NCI-H2107 treated with DMSO at 0.1 percent for 48 hours (cell line): Measurements from ENCODE around the gene RDH5.

Experiments used
- DNase-seq: peaks from one replicate; lab custom pipeline; 2025; ENCODE audit not compliant: unreplicated experiment; lab: John Stamatoyannopoulos, UW

The RDH5 gene

DNA sequence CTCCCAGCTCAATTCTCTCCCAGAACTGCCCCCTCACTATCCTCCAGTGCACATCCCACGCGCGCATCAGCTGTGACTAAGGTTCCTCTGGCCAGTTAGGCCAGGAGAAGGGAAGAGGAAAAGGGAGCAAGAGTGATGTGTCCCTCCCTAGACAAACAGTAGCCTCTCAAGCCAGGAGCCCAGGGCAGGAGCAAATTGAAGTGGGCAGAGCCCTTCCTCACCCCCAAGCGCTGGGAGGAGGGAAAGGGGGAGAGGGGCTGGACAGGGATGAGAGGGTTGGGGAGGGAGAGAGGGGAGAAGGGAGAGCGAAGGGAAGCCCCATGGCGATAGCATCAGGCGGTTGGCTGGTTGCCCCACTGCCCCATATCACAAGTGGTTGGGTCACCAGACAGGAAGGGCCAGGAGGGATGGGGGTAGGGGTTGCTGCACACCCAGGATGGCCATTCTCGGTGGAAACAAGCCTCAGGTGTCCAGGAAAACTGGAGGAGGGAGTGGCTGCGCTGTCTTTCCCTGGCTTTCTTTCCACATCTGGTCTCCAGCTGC, 7.5 kb downstream of the RDH5 start:
- DNase-seq, result no peak

DNA sequence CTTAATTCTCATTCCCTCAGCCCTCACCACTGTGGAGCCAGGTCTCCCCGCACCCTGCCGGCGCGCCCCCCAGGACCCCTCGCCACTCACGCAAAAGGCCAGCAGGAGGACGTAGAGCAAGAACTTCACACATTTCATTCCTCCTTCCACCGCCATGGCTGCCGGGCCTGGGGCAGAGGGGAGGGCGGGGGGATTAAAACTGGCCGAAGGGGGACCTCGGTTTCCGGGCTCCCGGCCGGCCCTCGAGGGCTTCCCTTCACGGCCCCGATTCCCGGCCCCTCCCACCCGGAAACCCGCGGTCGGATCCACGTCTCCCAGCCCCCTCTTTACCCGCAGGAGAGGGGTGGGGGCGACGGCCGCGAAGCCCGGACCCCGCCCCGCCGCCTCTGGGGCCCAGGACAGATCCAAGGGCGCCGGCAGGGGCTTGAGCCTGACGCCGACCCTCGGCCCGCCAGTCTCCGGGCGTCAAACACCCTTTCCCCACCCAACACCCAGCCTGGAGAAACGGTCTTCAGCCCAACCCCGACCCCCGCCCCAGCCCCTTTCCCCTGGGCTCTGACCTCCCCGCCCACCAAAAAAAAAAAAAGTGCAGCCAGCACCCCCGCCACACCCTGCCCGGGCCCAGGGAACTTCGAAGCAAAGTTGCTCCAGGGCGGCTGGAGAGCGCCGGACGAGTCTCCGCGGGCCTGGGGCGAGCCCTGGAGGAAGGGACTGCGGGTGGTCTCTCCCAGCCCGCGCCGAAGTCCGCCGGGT, 8.2 kb downstream of the RDH5 start:
- no peak for DNase-seq

DNA sequence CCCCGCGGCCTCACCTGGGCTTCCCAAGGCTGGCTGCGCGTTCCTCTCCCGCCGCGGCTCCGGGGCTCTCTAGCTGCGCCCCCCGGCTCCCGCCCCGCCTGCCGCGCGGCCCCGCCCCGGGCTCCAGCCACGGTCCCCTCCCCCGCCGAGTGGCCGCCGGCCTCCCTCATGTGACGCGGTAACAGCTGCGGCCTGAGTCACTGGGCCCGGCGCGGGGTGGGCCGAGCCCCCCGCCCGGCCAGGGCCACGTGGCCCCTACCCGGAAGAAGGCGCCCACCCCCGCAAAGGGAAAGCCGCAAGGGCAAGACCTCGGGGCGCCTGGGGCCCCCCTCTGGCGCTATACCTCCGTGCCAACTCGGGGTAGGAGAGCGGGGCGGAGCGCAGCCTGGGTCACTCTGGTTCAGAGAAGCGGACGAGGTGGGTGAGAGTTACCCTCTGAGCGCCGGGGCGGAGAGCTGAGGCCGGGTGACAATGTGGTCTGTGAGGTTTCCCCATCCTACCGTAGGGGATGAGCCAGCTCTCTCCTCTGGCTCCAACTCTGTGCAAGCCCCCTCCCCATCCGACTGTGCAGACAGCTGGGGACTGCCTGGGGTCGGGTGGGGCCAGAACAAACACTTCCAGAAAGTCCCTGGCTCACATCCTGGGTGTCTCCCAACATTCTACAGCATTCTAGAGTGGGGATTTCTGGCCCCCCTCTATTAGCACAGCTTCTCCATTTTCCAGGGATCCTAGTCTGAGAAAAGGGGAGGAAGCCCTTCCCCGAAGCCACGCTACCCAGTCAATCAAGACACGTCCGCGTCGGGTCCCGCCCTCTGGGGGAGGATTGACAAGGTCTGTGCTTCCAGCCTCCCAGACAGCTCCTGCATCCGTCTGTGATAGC, 9.0 kb downstream of the RDH5 start, which contains the start of gene CD63:
Gene CD63, minus strand, starts transcription at position 71 of the 880 bp plus-strand sequence. CDS start 668 bp downstream, outside the sequence.
- peak; percentile 78 for DNase-seq

DNA sequence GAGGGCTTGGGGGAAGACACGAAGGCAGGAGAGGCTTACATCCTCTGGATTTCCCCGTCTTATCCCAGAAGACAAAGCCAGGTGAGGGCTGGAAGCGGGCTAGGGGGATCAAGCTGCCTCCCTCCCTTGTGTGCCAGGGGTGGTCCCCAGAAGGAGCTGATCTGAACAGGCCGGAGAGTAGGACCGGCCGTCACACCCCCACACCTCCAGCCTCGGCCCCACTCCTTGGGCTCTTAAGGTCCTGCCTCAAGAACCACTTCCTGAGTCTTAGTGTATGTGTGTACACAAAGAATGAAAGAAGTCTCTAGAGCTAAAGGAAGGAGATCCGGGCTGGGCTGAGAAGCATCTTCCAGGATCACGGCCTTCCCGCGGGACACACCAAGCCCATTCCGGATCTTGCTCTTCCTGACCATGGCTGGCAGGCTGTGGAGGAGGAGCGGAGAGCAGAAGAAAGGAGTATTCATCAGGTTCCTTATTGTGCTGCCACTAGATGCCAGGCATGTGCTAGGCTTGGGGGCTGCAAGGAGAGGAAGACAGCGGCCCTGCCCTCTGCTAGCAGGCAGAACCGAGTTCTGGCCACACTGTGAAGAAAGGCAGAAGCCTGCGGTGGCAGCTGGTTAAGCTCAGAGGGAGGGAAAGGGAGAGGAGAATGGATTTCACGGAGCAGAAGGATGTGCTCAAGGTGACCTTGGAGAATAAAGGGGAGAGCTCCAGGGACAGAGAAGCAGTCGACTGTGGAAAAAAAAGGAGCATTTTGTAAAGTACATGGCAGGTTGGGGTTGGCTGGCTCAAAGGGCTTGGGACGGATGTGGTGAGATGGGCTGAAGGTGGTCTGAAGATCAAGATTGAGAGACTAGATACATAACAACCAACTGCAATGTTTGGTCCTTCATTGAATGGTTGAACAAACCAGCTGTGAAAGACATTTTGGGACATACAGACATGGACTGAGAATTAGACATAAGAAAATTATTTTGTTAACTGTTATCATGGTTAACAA, 9.9 kb downstream of the RDH5 start:
- no peak for DNase-seq

DNA sequence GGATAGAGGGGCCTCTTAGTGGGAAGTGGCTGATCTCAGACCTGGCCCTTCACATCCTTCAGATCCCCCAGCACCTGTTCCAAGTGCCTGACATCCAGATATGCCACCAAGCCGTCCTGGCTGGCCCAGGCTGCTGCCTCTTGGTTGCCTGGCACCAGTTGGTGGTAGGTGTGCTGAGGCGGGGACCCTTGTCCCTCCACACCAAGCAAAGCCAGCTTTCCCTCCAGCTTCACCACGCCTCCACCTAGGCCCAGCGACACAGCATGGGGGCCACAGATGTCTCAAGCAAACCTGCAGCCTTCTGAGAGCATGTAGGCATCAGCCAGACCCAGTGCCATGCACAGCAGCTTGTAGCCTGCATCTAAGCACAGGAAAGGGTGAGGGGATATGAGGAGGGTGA, 12.1 kb downstream of the RDH5 start:
- DNase-seq, result no peak

DNA sequence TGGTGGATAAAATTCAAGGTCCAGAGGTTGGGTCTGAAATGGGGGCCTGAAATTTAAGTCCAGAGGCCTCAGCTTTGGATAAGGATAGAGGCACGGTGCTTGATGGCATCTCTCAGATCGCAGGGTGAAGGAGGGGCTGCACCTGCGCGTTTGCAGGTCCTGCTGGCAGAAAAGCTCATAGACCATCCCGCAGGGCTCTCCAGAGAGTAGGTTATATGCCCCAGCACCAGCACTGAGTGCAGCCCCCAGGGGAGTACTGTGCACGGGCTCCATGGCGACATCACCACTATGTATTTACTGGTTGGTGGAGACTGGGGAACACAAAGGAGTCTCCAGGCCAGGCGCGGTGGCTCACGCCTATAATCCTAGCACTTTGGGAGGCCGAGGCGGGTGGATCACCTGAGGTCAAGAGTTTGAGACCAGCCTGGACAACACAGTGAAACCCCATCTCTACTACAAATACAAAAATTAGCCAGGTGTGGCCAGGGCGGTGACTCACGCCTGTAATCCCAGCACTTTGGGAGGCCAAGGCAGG, 12.9 kb downstream of the RDH5 start:
- DNase-seq, result no peak

DNA sequence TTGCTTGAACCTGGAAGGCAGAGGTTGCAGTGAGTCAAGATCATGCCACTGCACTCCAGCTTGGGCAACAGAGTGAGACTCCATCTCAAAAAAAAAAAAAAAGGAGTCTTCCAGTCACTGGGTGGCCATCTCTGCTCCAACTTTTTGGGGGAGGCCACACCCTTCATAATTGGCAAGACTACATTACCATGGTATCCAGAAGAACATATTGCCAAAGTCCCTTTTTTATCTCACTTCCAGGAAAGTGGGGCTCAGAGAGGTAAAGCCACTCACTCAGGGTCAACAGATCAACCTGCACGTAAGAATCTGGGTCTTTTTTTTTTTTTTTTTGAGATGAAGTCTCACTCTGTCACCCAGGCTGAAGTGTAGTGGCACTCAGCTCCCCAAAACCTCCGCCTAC, 13.7 kb downstream of the RDH5 start:
- DNase-seq, result no peak

DNA sequence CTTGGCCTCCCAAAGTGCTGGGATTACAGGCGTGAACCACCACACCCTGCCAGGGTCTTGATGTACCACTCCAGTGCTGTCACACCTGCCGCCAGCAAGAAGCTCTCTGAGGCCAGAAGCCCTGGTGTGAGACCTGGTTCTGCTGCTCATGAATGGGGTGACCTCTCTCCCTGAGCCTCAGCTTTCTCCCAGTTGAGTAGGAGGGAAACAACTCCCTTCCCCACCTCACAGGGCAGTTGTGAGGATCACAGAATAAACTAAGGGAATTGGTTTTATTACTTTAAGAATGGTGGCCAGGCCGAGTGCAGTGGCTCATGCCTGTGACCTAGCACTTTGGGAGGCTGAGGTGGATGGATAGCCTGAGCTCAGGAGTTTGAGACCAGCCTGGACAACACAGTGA, 14.4 kb downstream of the RDH5 start:
- DNase-seq, result no peak

DNA sequence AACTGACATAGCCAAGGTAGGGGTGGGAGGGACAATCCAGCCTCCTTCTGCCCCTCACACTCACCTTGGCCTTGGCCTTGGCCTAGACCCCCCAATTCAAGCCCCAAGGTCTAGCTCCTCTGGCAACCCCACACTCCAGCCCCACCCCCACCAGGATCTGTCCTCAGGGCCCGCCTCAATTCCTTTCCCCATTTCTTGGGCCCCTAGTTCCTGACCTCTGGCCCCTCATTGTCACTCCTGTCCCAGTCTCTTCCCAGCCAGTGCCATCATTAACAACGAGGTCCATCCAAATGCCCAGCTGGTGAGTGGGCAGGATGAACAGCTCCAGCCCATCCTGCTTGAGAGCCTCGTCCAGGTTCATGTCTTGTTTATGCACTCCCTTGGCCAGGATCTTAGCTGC, 15.9 kb downstream of the RDH5 start:
- no peak for DNase-seq

DNA sequence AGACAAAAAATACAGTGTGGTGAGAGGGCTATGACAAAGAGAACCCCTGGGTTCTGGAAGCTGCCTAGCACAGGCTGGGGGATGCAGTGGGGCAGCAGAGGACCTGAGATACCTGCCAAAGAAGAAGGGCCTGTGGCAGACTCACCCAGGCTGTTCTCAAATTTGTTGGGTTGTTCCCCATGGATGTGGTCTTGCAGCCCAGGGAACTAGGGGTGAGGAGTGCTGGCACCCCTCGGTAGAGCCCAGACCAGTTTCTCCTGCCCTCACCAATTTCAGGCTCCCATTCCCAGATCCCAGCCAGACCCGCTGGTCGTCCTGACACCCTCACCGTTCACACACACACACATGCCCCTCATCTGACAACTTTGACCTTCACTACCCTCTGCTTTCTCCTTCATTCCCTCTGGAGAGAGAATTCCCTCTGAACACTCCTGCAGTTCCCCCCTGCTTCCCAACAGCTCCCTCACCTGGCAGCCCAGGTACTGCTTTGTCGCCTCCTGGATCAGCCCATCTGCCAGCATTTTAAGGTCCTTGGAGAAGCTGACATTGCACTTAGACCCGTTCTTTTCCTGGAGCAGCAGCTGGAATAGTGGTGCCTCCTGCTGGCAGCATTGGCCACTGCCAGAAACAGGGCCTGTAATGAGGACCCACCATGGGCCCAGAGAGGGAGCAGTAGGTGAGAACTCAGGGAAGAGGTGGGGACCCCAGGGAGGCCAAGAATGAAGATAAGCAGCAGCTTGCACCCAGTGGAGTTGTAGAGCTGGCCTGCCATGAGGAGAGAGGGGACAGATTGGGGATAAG, 16.8 kb downstream of the RDH5 start:
- DNase-seq, result peak; percentile 81

DNA sequence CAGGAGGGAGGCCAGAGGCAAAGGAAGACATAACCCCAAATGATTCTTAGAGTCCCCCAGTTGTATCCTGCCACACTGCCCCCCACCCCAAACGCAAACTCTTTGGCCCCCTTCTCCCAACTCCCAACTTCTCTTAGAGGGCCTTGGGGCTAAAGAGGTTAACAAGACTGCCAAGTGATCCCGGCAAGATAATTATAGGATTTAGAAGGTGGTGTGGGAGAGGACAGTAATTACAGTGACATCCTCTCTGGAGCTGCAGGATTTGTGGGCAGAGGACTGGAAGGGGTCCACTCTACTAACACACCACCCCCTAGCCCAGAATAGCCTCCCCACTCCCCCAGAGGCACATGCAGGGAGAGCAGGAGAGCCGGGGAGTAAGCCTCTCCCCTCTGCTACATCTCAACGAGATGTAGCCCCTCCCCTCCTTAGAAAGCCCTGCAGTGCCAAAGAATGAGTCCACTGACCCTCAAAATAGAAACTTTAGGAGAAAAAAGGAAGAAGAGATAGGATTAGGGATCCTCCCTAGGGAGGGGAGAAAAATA, 17.5 kb downstream of the RDH5 start:
- DNase-seq, result no peak

DNA sequence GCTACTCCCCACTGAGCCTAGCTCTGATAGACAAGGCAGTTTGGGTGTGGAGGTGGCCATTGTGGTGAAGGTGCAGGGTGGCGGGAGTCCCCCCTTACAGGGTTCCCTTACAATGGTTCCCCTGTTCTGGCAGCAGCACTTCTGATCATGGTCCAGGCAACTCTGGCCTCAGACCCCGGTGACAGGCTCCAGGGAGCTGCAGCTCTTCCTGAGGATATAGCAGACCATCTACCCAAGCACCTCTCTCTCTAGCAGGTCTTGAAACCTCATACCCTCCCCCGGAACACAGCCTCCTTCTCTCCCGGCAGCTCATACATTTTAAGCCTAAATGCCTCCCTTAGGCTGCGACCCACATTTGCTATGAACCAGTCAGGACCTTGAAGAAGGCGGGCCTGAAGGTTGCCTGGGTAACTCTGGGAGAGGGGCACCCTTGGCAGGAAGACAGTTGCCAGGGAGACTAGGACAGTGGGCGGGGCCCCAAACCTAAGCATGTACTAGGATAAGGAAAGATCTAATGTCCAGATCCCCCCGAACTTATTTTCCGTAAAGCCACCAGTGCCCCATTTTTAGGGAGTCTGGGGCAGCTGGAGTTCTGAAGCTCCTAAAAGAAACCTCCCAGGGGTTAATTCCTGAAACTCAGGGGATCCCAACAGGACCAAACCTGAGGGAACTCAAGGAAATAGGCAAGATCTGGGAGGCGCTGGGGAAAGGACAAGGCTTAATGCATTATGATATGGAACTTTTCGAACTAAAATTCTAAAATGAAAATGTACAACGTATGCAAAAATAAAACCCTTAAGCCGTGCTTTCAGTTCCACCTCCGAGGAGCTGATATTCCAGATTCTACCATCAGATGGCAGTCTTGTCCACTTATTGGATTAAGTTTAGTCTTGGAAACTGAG, 18.2 kb downstream of the RDH5 start:
- DNase-seq, result peak; percentile 59

DNA sequence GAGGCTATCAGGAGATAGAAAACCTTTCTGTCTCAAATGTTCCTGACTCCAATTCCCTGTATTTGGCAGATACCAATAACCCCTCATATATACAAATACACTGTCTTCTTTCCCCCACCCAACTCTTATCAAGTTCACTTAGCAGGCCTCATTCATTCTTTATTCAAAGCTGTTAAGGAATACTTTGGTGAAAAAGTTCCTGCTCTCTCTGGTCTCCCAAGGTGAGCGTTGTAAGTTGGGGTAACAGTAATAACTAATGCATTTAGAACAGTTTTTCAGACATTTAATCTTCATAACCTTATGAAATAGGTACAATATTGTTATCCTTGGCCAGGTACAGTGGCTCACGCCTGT, 18.8 kb downstream of the RDH5 start:
- no peak for DNase-seq

DNA sequence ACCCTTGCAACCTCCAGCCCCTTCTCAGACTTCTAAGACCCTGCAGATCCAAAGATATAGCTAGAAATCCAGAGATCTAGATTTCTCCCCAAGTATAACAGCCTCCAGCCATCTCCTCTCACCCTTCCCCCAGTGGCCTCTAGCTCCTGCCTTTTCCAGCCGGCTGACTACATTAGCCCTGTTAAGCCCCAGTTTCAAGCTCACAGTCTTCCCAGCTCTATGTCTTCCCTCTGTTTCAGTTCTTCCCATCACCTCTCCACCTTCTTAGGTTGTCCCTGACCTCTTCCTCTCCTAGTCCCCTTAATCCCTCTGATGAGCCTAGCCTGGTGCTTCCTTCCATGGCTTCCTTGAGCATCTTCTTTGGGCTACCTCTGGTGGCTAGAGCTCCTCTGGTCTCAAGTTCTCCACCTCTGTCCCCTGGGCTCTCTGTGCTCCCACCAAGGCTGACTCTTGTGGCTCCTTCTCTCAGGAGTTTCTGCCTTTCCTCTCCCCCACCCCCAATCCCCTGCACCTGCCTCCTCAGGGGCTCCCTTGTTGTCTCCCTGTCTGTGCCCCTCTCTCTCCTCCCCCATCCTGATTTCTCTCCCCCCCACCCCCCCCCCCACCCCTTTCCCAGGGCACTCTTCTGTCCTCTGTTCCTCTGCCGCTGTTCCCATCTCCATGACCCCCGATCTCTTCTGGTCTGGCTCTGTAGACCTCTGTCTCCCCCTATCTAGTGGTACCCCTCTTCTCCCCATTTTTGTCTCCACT, 21.9 kb downstream of the RDH5 start:
- DNase-seq, result no peak

DNA sequence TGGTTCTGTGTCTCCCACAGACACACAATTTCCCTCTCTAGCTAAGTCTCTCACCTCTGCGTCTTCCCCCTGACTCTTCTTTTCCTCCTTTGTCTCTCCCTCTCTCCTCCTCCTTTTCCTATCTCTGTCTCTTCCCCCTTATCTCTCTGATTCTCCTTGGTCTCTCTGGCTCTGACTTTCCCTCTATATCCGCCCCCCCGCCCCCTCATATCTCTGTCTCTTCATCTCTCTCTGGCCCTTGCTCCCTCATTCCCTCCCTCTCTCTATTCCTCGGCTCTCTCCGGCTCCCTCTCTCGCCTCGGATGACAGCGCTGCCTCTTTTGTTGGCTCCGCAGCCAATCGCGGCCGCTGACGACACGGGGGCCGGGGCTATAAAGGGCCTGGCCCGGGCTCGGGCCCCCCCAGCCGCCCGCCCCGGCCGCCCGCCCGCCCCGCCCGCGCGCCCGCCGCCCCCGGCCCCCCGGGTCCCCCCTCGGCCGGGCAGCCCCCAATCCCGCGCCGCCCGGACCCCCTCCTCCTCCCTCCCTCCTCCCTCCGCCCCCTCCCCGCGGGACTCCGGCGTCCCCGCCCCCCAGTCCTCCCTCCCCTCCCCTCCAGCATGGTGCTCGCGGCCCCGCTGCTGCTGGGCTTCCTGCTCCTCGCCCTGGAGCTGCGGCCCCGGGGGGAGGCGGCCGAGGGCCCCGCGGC, 22.7 kb downstream of the RDH5 start, which contains the start of gene GDF11:
Gene GDF11, plus strand, starts transcription at position 404 of the 687 bp plus-strand sequence. Its CDS starts 195 bp downstream, at position 599.
- DNase-seq, result peak; percentile 66

DNA sequence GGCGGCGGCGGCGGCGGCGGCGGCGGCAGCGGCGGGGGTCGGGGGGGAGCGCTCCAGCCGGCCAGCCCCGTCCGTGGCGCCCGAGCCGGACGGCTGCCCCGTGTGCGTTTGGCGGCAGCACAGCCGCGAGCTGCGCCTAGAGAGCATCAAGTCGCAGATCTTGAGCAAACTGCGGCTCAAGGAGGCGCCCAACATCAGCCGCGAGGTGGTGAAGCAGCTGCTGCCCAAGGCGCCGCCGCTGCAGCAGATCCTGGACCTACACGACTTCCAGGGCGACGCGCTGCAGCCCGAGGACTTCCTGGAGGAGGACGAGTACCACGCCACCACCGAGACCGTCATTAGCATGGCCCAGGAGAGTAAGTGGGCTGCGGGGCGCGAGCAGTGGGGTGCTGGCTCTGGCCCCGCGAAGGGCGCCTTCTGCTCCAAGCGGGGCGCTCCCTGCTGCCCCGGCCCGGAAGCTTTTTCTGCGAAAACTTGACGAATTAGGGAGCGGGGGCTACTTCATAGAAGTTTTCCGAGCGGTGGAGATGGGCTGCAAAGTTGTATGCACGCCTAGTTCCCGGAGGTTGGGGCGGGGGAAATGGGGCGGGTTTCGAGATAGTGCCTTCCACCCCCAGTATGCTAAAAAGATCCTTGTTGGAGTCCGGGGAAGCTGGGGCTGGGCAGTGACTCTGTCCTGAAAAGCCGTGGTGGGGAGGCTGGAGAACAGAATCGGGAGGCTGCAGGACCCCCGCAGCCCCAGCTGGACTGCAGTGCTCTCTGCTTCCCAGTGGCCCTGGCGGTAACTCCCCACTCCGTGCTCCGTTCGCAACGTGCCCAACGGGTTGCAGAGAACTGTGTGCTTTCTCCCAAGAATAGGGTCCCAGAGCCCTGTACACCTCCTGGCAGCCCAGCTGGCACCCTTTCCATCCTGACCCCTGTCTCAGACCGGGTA, 23.5 kb downstream of the RDH5 start:
- no peak for DNase-seq
